GM20000 (cell line): Measurements from ENCODE around the gene TUBA4B.
A peak's percentile ranks its signal among the peaks of the same experiment; 100 is the strongest.
"Not testable (repeated sequence)": the region's sequence is repeated elsewhere in the genome, so short reads cannot be mapped to it uniquely, and the experiment has no call there.

Source experiments
- DNase-seq: peaks from one replicate; pipeline ENCODE4 v3.0.0; 2012; ENCODE audit warnings: low spot score
- TF ChIP-seq, protein P1 (sequence below): IDR thresholded peaks from 2 replicates; pipeline ENCODE4 v1.5.1; 2012; ENCODE audit warnings: mild to moderate bottlenecking, control low read depth; ENCODE audit errors: extremely low read depth, missing control alignments

The TUBA4B gene

DNA sequence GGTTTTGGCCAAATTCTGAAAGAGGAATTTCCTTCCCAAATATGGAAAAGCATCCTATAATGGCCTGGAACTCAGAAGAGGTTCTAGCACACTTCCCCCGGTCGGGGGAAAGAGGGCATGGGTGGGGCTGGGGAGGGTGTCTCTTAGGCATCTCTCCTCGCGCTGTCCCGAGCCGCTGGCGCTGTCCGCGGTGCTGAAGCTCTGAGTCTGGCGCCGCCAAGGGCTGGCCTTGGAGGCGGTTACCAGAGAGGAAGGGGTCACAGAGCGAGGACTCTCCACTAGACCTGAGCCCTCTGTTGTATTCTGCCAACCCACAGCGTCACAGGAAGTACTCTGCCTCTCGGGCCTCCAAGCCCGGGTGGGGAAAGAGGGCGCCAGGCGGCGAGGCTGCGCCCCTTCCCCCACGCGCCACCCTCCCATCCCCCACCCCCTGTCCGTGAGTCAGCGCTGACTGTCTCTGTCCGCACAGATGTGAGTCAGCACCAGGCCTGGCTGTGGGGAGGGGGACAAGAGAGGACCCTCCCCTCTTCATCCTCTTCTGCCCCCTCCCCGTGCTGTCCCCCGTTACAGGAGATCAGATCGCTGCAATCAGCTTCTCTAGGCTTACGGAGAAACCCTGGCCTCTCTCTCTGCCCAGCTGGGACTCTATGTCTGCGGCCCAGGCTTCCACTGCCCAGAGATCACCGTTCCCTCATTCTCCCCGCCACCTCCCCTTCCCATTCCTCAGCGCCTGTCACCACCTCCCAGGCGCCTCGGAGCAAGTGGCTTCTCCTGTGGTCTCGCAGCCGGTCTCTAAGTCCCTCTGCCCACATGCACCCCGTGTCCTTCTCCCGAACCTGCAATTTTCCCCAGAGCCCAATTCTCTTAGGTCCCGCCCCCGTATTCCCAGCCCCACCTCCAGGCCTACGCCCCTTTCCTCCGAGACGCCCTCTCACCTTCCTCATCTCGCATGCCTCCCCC, 55.4 kb downstream of the TUBA4B start:
- TF ChIP-seq, protein P1, sequence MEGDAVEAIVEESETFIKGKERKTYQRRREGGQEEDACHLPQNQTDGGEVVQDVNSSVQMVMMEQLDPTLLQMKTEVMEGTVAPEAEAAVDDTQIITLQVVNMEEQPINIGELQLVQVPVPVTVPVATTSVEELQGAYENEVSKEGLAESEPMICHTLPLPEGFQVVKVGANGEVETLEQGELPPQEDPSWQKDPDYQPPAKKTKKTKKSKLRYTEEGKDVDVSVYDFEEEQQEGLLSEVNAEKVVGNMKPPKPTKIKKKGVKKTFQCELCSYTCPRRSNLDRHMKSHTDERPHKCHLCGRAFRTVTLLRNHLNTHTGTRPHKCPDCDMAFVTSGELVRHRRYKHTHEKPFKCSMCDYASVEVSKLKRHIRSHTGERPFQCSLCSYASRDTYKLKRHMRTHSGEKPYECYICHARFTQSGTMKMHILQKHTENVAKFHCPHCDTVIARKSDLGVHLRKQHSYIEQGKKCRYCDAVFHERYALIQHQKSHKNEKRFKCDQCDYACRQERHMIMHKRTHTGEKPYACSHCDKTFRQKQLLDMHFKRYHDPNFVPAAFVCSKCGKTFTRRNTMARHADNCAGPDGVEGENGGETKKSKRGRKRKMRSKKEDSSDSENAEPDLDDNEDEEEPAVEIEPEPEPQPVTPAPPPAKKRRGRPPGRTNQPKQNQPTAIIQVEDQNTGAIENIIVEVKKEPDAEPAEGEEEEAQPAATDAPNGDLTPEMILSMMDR: no peak
- peak; percentile 89 for DNase-seq

DNA sequence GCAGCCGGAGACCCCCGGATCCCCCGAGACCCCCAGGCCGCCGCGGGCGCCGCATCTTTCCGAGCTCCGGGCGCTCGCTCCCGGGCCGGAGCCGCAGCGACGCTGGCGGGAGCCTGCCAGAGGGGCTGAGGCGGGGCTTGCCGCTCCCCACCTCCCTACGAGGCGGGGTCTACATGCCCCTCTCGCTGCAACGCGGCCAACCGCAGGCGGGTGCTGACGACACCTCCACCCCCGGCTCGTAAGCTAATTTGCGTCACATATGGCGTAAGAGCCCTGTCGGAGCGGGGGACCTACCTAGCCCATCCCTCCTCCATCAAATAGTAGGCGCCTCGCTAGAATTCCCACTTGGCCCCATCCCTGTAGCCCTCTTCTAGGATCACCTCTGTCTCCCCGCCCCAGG, 56.2 kb downstream of the TUBA4B start, which contains the start of gene PTPRN:
Gene PTPRN (minus strand): TSS at position 124 of the 400 bp plus-strand sequence. CDS start 69 bp downstream, at position 55.
- DNase-seq: no peak
- TF ChIP-seq, protein P1: no peak

DNA sequence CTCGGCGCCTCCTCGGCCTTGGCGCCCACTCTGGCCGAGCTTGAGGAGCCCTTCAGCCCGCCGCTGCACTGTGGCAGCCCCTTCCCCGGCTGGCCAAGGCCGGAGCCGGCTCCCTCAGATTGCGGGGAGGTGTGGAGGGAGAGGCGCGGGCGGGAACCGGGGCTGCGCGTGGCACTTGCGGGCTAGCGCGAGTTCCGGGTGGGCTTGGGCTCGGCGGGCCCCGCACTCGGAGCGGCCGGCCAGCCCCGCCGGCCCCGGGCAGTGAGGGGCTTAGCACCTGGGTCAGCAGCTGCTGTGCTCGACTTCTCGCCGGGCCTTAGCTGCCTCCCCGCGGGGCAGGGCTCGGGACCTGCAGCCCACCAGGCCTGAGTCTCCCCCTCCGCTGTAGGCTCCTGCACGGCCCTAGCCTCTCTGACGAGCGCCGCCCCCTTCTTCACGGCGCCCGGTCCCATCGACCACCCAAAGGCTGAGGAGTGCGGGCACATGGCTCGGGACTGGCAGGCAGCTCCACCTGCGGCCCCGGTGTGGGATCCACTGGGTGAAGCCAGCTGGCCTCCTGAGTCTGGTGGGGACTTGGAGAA, 59.7 kb downstream of the TUBA4B start:
- not testable (repeated sequence) for DNase-seq

DNA sequence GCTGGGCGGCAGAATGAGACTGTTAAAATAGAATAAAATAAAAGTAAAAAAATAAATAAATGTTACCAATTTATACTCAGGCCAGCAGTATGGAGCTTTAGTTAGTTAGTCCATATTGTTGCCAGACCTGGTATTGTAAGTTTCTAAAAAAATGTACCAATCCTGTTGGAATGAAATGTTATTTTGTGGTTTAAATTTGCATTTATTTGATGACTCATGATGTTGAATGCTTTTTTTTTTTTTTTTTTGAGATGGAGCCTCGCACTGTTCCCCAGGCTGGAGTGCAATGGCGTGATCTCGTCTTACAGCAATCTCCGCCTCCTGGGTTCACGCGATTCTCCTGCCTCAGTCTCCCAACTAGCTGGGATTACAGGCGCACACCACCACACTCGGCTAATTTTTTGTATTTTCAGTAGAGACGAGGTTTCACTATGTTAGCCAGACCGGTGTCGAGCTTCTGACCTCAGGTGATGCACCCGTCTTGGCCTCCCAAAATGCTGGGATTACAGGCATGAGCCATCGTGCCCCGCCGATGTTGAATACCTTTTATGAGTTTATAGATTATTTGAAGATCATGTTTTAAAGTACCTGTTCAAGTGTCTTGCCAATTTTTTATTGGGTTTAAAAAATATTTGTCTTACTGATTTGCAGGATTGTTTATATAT, 61.9 kb downstream of the TUBA4B start:
- TF ChIP-seq, protein P1: no peak
- no peak for DNase-seq
